WERI-Rb-1 (cell line): ENCODE measurements around the gene TMEM171.

ENCODE experiments used
- DNase-seq: peaks from one replicate; pipeline ENCODE4 v3.0.0-alpha.2; 2020
- H3K27ac ChIP-seq: fragments of 250-450 bp; sonication (Bioruptor Pico); 2 replicates; pipeline ENCODE4 v1.5.1; 2020; ENCODE audit warnings: mild to moderate bottlenecking, moderate library complexity
- H3K27me3 ChIP-seq: fragments of 250-450 bp; sonication (Bioruptor Pico); 2 replicates; pipeline ENCODE4 v1.5.1; 2021; ENCODE audit warnings: mild to moderate bottlenecking, low read depth, moderate library complexity; ENCODE audit not compliant: insufficient read depth, severe bottlenecking
- H3K36me3 ChIP-seq: fragments of 250-450 bp; sonication (Bioruptor Pico); 2 replicates; pipeline ENCODE4 v1.5.1; 2020; ENCODE audit warnings: mild to moderate bottlenecking, moderate library complexity
- H3K4me3 ChIP-seq: 2 replicates; pipeline ENCODE4 v1.5.1; 2011; ENCODE audit warnings: low read depth, mild to moderate bottlenecking, control low read depth, low read length
- H3K9me3 ChIP-seq: fragments of 250-450 bp; sonication (Bioruptor Pico); 2 replicates; pipeline ENCODE4 v1.5.1; 2021; ENCODE audit warnings: mild to moderate bottlenecking, moderate library complexity; ENCODE audit not compliant: severe bottlenecking
- CTCF ChIP-seq: IDR thresholded peaks from 2 replicates; pipeline ENCODE4 v1.5.1; 2011; ENCODE audit warnings: low read depth, mild to moderate bottlenecking, control low read depth, inconsistent platforms, low read length

Gene TMEM171

GRCh38 chr5:73106335-73106734 is 14.0 kb upstream of the TMEM171 start:
- Histone ChIP-seq H3K9me3 (no peaks in the 10 kb centered on the region), H3K27ac (no peak overlapping the region), H3K27me3 (no peaks in the 10 kb centered on the region), H3K4me3 (no peak overlapping the region), H3K36me3 (no peaks in the 10 kb centered on the region)
- no peak for TF ChIP-seq CTCF
- no peak for DNase-seq

- no peak for TF ChIP-seq CTCF
- H3K4me3 ChIP-seq, result no peak overlapping the region
- H3K27me3 ChIP-seq, result no peaks in the 10 kb centered on the region
- no peaks in the 10 kb centered on the region for H3K36me3 ChIP-seq
- H3K27ac ChIP-seq, result no peak overlapping the region
- no peaks in the 10 kb centered on the region for H3K9me3 ChIP-seq
- DNase-seq, result no peak
Observed at GRCh38 chr5:73110190-73110589, 10.2 kb upstream of the TMEM171 start.

GRCh38 chr5:73111536-73111935 is 8.8 kb upstream of the TMEM171 start:
- DNase-seq, result no peak
- Histone ChIP-seq H3K27ac (no peak overlapping the region), H3K4me3 (no peak overlapping the region), H3K27me3 (no peaks in the 10 kb centered on the region), H3K36me3 (no peaks in the 10 kb centered on the region), H3K9me3 (no peaks in the 10 kb centered on the region)
- TF ChIP-seq CTCF, result no peak

- TF ChIP-seq CTCF, result no peak
- no peaks in the 10 kb centered on the region for H3K9me3 ChIP-seq
- H3K36me3 ChIP-seq, result no peaks in the 10 kb centered on the region
- no peaks in the 10 kb centered on the region for H3K27me3 ChIP-seq
- H3K4me3 ChIP-seq, result no peak overlapping the region
- no peak overlapping the region for H3K27ac ChIP-seq
- no peak for DNase-seq
Observed at GRCh38 chr5:73112359-73112758, 8.0 kb upstream of the TMEM171 start.

- H3K27me3 ChIP-seq, result no peaks in the 10 kb centered on the region
Observed at GRCh38 chr5:73114044-73114688, 6.2 kb upstream of the TMEM171 start.

More at GRCh38 chr5:73114044-73114688, 6.2 kb upstream of the TMEM171 start:
- no peak for TF ChIP-seq CTCF
- no peaks in the 10 kb centered on the region for H3K9me3 ChIP-seq
- no peak for DNase-seq
- H3K27ac ChIP-seq, result no peak overlapping the region
- no peaks in the 10 kb centered on the region for H3K36me3 ChIP-seq
- H3K4me3 ChIP-seq, result no peak overlapping the region
